HG03432 (cell line): ENCODE results near the gene SPINK5.
A peak's percentile ranks its signal among the peaks of the same experiment; 100 is the strongest.

Experiments used
- ATAC-seq: cut with Tn5 transposase; IDR thresholded peaks from one replicate; pipeline ENCODE4 v1.9.1; 2021; ENCODE audit warnings: mild to moderate bottlenecking, moderate library complexity; ENCODE audit not compliant: unreplicated experiment

The SPINK5 gene

DNA sequence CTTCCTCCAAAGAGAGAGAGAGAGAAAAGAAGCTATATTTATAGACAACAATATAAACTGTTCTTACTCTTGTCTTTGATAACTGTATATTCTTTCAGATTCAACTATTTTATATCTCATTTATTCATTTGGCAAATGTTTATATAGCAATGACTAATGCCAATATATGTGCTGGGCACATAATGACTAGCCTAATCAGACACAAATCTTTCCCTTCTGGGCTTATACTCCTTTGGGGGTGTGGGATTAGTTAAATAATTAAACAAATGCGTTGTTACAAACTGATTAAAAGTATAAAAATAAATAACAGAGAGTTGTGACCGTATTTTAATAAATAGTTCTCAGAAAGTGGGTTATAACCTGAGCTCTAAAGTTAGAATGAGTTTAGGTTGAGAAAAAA, 108.6 kb downstream of the SPINK5 start:
- no peak for ATAC-seq

DNA sequence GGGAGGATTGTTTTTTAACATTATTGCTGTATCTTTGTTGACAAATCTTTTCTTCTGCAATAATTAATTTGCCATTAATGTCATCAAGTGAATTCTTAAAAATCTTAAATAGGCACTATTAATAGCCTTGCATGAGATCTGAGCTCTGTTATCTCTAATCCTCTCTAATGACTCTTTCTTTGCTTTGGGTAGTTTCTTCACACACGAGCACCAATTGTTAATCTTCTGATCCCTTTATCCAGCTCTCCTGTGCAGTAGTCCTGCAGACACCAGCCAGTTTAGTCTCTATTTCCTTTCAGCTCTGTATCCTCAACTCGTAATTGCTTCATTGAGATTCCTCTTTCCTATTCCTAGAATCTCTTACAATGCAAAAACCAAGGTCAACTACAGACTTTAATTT, 112.7 kb downstream of the SPINK5 start:
- ATAC-seq = no peak

DNA sequence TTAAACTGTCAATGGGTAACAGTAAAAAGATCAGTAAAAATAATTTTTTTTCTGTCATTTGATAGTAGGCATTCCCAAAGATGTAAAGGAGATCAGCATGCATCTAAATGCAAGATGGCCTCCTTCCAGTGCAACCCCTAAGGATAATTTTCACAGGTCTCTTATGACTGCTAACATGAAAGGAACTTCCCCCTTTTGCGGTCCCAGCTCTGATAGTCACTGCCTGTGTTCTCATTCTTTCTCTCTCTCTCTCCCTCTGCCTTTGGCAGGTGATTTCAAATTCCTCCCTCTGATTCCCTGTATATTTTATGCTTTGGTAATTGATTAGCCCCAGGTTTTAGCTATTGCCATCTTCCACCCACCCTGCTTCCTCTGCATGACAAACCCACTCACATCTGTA, 113.4 kb downstream of the SPINK5 start:
- ATAC-seq = no peak

DNA sequence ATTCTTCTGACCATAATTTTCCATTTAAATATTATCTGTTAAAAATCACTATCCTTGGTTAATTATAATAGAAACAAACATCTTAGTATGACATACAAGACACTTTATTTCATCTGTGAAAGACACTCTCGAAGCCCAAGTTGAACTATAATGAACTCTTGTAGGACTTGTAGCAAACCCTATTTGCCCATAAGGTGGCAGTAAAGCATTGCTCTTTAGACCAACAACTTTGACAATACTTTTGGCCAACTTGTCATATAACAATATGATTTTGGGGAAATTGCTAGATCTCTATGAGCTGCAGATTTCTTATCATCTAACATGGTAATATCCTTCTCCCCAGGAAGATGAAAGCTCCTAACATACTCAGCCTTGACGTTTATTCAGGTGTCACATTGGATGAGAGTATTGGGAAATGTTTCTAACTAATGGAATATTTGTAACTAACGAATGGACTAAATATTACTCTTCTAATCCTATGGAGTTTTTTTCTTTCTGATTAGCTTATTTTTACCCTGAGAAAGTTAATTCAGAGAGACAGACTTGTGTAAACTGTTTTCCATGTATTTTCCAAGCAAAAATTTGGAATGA, 115.5 kb downstream of the SPINK5 start:
- ATAC-seq = peak; percentile 83

DNA sequence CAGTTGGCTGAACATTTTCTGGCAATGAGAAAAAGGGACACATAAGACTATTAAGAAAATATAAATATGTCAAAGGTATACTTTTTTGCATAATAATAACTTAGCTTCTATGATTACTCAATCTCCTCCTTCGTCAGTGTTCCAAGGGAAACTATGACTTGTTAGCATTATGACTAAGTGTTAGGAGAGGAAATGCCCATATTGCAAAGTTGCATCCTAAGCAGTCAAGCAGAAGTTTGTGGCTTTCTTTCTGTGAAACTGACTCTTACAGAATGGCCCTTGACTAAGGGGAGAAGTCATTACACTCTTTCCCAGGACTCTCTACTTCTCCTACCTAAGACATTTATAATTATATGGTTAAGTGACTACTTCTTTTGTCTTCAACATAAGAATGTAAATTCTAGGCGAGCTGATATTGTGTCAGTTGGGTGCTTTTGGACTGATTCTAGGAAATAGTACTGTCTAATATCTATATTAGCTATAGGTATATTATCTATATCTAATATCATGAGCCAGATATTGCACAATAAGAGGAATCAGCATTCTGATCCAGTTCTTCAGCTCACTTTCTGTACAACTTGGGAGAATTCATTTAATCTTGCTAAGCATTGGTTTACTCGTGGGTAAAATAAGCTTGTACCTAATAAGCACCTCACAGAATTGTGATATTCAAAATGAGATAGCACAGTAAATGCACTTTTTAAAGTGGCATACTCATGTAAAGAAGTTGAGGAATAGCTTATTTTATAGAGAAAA, 122.6 kb downstream of the SPINK5 start:
- ATAC-seq = peak; percentile 92
